GM18909 (cell line): ENCODE data around the gene ZDHHC7.
A peak's percentile ranks its signal among the peaks of the same experiment; 100 is the strongest.
"Not testable (repeated sequence)": the region's sequence is repeated elsewhere in the genome, so short reads cannot be mapped to it uniquely, and the experiment has no call there.

Experiments
- ATAC-seq: cut with Tn5 transposase; IDR thresholded peaks from one replicate; pipeline ENCODE4 v1.9.1; 2021; ENCODE audit warnings: mild to moderate bottlenecking; ENCODE audit not compliant: unreplicated experiment, poor library complexity

The ZDHHC7 gene

DNA sequence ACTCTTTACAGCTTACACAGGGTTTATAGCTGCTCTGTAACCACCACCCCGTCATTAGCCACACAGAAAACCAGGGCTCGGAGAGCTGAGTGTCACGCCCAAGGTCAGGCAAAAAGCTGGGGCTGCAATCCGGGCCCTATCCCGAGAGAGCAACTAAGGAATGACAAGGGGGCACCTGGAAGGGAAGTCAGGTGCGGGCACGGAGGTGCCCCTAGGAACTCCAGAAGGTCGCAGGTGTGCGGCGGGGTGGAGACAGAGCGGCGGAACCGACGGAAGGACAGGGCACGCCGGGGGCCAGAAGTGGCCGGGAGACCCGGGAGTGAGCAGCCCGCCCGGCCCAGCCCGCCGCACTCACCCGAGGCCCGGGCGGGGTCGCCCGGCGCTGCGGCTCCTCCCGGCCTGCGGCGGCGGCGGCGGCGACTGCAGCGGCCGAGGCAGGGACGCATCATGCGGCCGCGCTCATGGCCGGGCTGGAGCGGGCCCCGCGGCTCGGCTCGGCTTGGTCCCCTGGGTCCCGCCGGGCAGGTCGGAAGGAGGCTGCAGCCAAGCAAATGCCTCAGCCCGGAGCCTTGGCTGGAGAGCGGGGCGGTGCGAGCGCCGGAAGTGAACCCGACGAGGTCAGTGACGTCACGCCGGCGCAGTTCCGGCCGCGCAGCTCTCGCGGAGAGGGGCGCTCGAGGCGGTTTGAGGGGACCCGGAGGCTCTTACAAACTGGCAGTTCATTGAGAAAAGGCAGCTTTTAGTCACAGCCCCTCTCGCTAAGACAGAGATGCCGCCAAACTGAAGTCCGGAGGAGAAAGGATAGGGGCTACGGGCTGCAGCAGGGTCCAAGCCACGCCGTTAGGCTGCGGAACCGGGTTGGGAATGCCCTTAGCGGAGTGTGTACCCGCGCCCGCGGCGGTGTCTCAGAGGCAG lies at the start of gene ZDHHC7:
TSS of gene ZDHHC7 (minus strand) at position 605 of the 915 bp plus-strand sequence. CDS start 20,917 bp downstream, outside the sequence.
- peak; percentile 93 for ATAC-seq

- no peak for ATAC-seq
These were observed 47.6 kb upstream of the ZDHHC7 start for GRCh38 chr16:85058909-85059308.

- no peak for ATAC-seq
These were observed 46.6 kb upstream of the ZDHHC7 start for GRCh38 chr16:85057948-85058347.

GRCh38 chr16:85057212-85057889 lies 46.0 kb upstream of the ZDHHC7 start:
- ATAC-seq = no peak

GRCh38 chr16:85056211-85056748 lies 44.9 kb upstream of the ZDHHC7 start:
- ATAC-seq = no peak

GRCh38 chr16:85055493-85056210 lies 44.3 kb upstream of the ZDHHC7 start:
- ATAC-seq = peak; percentile 94

DNA sequence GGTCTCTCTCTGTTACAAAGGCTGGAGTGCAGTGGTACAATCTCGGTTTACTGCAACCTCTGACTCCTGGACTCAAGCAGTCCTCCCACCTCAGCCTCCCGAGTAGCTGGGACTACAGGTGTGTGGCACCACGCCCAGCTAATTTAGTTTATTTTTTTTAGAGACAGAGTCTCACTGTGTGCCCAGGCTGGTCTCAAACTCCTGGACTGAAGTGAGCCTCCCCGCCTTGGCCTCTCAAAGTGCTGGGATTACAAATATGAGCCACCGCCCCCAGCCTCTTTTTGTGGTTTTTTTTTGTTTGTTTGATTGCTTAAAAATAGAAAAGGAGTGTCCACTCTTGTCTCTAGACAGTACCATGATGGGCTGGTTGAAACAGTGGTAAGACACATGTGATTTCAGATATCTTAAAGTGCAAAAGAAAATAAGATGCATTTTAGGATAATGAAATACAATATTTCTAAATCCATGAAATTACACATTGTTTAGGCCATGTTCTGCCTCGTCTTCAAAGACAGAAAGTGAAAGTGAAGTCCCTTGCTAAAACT lies 43.7 kb upstream of the ZDHHC7 start:
- no peak for ATAC-seq

DNA sequence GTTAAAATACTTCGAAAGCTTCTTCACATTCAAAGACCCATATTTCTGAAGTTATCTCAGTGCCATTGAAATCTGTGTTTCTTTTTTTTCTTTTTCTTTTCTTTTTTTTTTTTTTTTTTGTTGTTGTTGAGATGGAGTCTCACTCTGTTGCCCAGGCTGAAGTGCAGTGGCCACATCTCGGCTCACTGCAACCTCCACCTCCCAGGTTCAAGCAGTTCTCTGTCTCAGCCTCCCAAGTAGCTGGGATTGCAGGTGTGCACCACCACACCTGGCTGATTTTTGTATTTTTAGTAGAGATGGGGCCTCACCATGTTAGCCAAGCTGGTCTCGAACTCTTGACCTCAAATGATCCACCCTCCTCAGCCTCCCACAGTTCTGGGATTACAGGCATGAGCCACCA lies 43.0 kb upstream of the ZDHHC7 start:
- ATAC-seq = not testable (repeated sequence)

GRCh38 chr16:85052536-85052935 lies 41.2 kb upstream of the ZDHHC7 start:
- no peak for ATAC-seq

DNA sequence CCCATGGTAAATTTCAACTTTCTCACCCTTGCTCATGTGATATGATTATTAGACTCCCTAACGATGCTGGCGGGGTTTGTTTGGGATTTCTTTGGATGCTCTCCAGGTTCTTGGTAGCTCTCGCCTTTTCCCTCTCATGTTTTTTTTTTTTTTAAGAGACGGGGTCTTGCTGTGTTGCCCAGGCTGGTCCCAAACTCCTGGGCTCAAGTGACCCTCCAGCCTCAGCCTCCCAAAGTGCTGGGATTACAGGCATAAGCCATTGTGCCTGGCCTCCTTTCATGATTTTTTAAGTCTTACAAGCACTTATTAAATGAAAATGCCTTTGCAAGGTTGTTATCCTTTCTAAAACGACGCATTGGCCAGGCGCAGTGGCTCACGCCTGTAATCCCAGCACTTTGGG lies 40.3 kb upstream of the ZDHHC7 start:
- no peak for ATAC-seq

- ATAC-seq = no peak
These were observed 39.8 kb upstream of the ZDHHC7 start for GRCh38 chr16:85051067-85051581.

DNA sequence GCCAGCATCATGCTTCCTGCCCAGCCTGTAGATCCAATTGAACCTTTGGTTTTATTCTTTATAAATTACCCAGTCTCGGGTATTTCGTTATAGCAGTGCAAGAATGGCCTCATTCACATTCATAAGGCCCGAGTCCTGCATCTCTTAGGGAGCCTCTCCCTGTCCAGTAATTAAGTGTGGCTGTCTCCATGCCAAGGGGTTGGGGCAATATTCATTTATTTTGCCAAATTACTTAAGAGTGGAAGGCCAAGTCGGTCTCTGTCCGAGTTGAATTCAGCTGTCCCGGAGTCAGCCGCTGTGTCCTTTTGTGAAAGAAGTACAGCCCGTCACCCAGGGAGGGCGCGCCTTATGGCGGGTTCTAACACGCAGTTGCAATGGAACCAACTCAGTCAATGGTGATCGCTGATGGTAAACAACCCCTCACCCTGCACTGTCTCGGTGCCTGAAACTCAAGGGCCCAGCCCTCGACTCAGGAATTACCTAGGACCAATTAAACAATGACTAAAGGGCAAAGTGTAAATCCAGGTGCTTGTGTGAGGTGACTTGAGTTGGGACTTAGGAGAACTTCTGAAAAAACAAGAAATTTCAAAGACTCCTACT lies 38.5 kb upstream of the ZDHHC7 start:
- no peak for ATAC-seq

GRCh38 chr16:85048921-85049562 lies 37.7 kb upstream of the ZDHHC7 start:
- ATAC-seq = no peak

- ATAC-seq = no peak
These were observed 36.6 kb upstream of the ZDHHC7 start for GRCh38 chr16:85047867-85048455.

DNA sequence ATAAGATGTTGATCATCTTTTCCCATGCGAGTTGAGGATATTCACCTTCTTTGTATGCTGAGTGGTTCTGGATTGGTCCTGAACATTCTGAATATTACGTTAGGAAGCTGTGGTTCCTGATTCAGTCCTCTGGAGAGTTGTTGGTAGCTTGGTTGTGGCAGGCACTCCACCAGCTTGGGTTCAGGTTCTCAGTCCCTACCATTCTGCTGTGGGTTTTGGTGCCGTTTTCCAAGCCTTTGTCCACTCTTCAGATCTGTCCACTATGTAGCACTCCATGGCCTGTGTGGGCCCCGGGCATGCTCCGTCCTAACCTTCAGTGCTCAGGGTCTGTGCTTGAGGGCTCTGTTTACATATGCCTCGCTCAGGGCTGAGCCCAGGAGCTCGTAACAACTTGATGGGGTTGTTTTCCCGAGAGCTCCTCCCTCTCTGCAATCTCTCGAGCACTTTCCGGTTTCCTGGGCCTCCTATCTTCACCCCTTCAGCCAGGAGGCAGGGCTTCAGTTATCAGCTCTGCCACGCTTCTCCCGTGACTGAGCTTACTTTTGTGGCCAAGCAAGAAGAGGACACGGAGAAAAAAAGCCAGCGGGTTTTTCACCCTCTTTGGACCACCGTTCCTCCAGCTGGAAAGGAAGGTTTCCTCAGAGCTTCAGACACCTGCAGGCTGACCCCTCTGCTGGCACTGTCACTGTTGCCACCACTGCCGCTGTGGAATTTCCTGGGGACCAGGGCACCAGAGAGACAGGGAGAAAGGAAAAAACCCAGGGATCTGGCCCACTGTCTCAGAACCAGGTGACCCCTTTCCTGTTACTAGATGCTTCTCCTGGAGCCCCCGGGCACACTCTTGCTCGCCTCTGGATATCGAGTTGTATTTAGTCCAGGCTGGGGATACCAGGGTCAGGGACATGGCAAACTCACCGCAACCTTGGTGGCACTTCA lies 35.9 kb upstream of the ZDHHC7 start:
- no peak for ATAC-seq

- ATAC-seq = no peak
These were observed 35.2 kb upstream of the ZDHHC7 start for GRCh38 chr16:85046472-85046916.

GRCh38 chr16:85045641-85046471 lies 34.5 kb upstream of the ZDHHC7 start:
- ATAC-seq = no peak
